Activated T-cell treated with anti-CD3 and anti-CD28 coated beads, Interleukin-2, amount 50 U/mL, for 4 hours (primary cell): ENCODE results near the gene DDX46. TPM values are rescaled to one million over a fixed set of nuclear protein-coding genes. Genes with fewer than 3 reads are reported as not detected.
"Not testable (repeated sequence)": the region's sequence is repeated elsewhere in the genome, so short reads cannot be mapped to it uniquely, and the experiment has no call there.

Experiments used
- ATAC-seq, 2 donors: fragments of 200-7000 bp; cut with Tn5 transposase; one replicate each; pipeline ENCODE4 v1.10.0; 2021
- DNase-seq: peaks from one replicate; pipeline ENCODE4 v3.0.0-alpha.2; 2020
- H3K27me3 Mint-ChIP-seq: one replicate; pipeline ENCODE4 v1.8.0; 2021; ENCODE audit warnings: low read depth, mixed read lengths
- H3K36me3 Mint-ChIP-seq: one replicate; pipeline ENCODE4 v1.8.0; 2022; ENCODE audit warnings: mixed read lengths; ENCODE audit not compliant: insufficient read depth
- H3K4me1 Mint-ChIP-seq: one replicate; pipeline ENCODE4 v1.8.0; 2021; ENCODE audit warnings: low read depth, mixed read lengths
- H3K4me3 Mint-ChIP-seq: one replicate; pipeline ENCODE4 v1.8.0; 2021; ENCODE audit warnings: mild to moderate bottlenecking, moderate library complexity, mixed read lengths
- H3K9me3 Mint-ChIP-seq: one replicate; pipeline ENCODE4 v1.8.0; 2021; ENCODE audit warnings: mixed read lengths
- total RNA-seq, 3 donors: library from RNA; stranded (reverse); gene quantifications; one replicate each; pipeline ENCODE4 v1.2.1, GENCODE V29; 2021

DDX46 gene
- 10 to 100 TPM; 70.9 to 80.8 (median 72.2) TPM for total RNA-seq

- Mint-ChIP-seq H3K27me3 (no peaks in the 10 kb centered on the region), H3K4me3 (peak within 1 kb of the TSS; percentile 100), H3K9me3 (no peaks in the 10 kb centered on the region), H3K36me3 (peaks cover under 1% of the 10 kb centered on the region), H3K4me1 (peaks cover 34% of the 10 kb centered on the region)
- DNase-seq (peak; percentile 89), ATAC-seq (peak; percentile 99)
Observed at GRCh38 chr5:134758504-134759341, at the start of gene DDX46. Gene DDX46 (plus strand): TSS chr5:134758779. CDS start chr5:134758939, 160 bp downstream.

- Mint-ChIP-seq H3K36me3 (peaks cover 27% of the 10 kb centered on the region), H3K9me3 (no peaks in the 10 kb centered on the region), H3K4me1 (no peaks in the 10 kb centered on the region), H3K27me3 (no peaks in the 10 kb centered on the region), H3K4me3 (no peak overlapping the region)
- no peak for ATAC-seq
- DNase-seq, result no peak
Observed at GRCh38 chr5:134714120-134714519, 44.5 kb upstream of the DDX46 start.

GRCh38 chr5:134714541-134714940, 44.0 kb upstream of the DDX46 start:
- Mint-ChIP-seq H3K36me3 (peaks cover 27% of the 10 kb centered on the region), H3K9me3 (no peaks in the 10 kb centered on the region), H3K27me3 (no peaks in the 10 kb centered on the region), H3K4me3 (no peak overlapping the region), H3K4me1 (no peaks in the 10 kb centered on the region)
- DNase-seq (no peak), ATAC-seq (no peak)

GRCh38 chr5:134715466-134715865, 43.1 kb upstream of the DDX46 start:
- ATAC-seq, result not testable (repeated sequence)
- peaks cover 25% of the 10 kb centered on the region for H3K36me3 Mint-ChIP-seq

GRCh38 chr5:134724872-134725271, 33.7 kb upstream of the DDX46 start:
- peaks cover 9% of the 10 kb centered on the region for H3K36me3 Mint-ChIP-seq
- no peaks in the 10 kb centered on the region for H3K9me3 Mint-ChIP-seq
- H3K4me1 Mint-ChIP-seq, result no peaks in the 10 kb centered on the region
- ATAC-seq (no peak), DNase-seq (no peak)
- H3K4me3 Mint-ChIP-seq, result no peak overlapping the region
- H3K27me3 Mint-ChIP-seq, result no peaks in the 10 kb centered on the region

More at GRCh38 chr5:134715466-134715865, 43.1 kb upstream of the DDX46 start:
- not testable (repeated sequence) for H3K27me3 Mint-ChIP-seq, H3K9me3 Mint-ChIP-seq, H3K4me1 Mint-ChIP-seq, DNase-seq, H3K4me3 Mint-ChIP-seq

- Mint-ChIP-seq H3K4me1 (peaks cover 1% of the 10 kb centered on the region), H3K36me3 (no peaks in the 10 kb centered on the region), H3K27me3 (no peaks in the 10 kb centered on the region), H3K4me3 (no peak overlapping the region), H3K9me3 (no peaks in the 10 kb centered on the region)
- ATAC-seq (no peak), DNase-seq (no peak)
Observed at GRCh38 chr5:134732819-134733218, 25.8 kb upstream of the DDX46 start.

- no peaks in the 10 kb centered on the region for H3K9me3 Mint-ChIP-seq
- H3K36me3 Mint-ChIP-seq, result no peaks in the 10 kb centered on the region
- H3K4me3 Mint-ChIP-seq, result no peak overlapping the region
- DNase-seq, result no peak
- H3K27me3 Mint-ChIP-seq, result no peaks in the 10 kb centered on the region
- ATAC-seq, result no peak
- H3K4me1 Mint-ChIP-seq, result peaks cover 9% of the 10 kb centered on the region
Observed at GRCh38 chr5:134735243-134735642, 23.3 kb upstream of the DDX46 start.

- Mint-ChIP-seq H3K4me1 (peaks cover 19% of the 10 kb centered on the region), H3K27me3 (no peaks in the 10 kb centered on the region), H3K4me3 (no peak overlapping the region), H3K36me3 (peaks cover 3% of the 10 kb centered on the region), H3K9me3 (no peaks in the 10 kb centered on the region)
- no peak for ATAC-seq
- DNase-seq, result no peak
Observed at GRCh38 chr5:134736173-134736812, 22.3 kb upstream of the DDX46 start.

- Mint-ChIP-seq H3K27me3 (no peaks in the 10 kb centered on the region), H3K9me3 (no peaks in the 10 kb centered on the region)
- peak; percentile 95 to 97 for ATAC-seq
Observed at GRCh38 chr5:134738133-134738962, 20.2 kb upstream of the DDX46 start, which contains the start of gene CAMLG. Gene CAMLG (plus strand): TSS chr5:134738548. CDS start chr5:134738621, 73 bp downstream.

GRCh38 chr5:134738963-134739661, 19.5 kb upstream of the DDX46 start:
- ATAC-seq (peak; percentile 21 to 36), DNase-seq (peak; percentile 15)
- H3K36me3 Mint-ChIP-seq, result peaks cover 6% of the 10 kb centered on the region
- H3K9me3 Mint-ChIP-seq, result no peaks in the 10 kb centered on the region
- no peaks in the 10 kb centered on the region for H3K27me3 Mint-ChIP-seq
- peak overlapping the region; percentile 98 for H3K4me3 Mint-ChIP-seq
- H3K4me1 Mint-ChIP-seq, result peaks cover 26% of the 10 kb centered on the region

More at GRCh38 chr5:134738133-134738962, 20.2 kb upstream of the DDX46 start, which contains the start of gene CAMLG:
- DNase-seq, result peak; percentile 96
- Mint-ChIP-seq H3K36me3 (peaks cover 6% of the 10 kb centered on the region), H3K4me1 (peaks cover 26% of the 10 kb centered on the region), H3K4me3 (peak within 1 kb of the TSS; percentile 98)

- ATAC-seq, result no peak
- H3K4me1 Mint-ChIP-seq, result peaks cover 26% of the 10 kb centered on the region
- no peak overlapping the region for H3K4me3 Mint-ChIP-seq
- no peaks in the 10 kb centered on the region for H3K27me3 Mint-ChIP-seq
- no peaks in the 10 kb centered on the region for H3K9me3 Mint-ChIP-seq
- H3K36me3 Mint-ChIP-seq, result peaks cover 6% of the 10 kb centered on the region
- DNase-seq, result no peak
Observed at GRCh38 chr5:134741052-134741451, 17.5 kb upstream of the DDX46 start.

GRCh38 chr5:134742134-134742533, 16.4 kb upstream of the DDX46 start:
- no peak for DNase-seq
- Mint-ChIP-seq H3K4me1 (peaks cover 26% of the 10 kb centered on the region), H3K27me3 (no peaks in the 10 kb centered on the region), H3K4me3 (no peak overlapping the region), H3K36me3 (peaks cover 6% of the 10 kb centered on the region), H3K9me3 (no peaks in the 10 kb centered on the region)
- no peak for ATAC-seq

- no peaks in the 10 kb centered on the region for H3K27me3 Mint-ChIP-seq
- H3K9me3 Mint-ChIP-seq, result no peaks in the 10 kb centered on the region
- DNase-seq, result no peak
- no peaks in the 10 kb centered on the region for H3K36me3 Mint-ChIP-seq
- no peak for ATAC-seq
- no peak overlapping the region for H3K4me3 Mint-ChIP-seq
- no peaks in the 10 kb centered on the region for H3K4me1 Mint-ChIP-seq
Observed at GRCh38 chr5:134749415-134749814, 9.2 kb upstream of the DDX46 start.

- H3K9me3 Mint-ChIP-seq, result no peaks in the 10 kb centered on the region
- ATAC-seq (no peak), DNase-seq (no peak)
- no peaks in the 10 kb centered on the region for H3K27me3 Mint-ChIP-seq
- H3K36me3 Mint-ChIP-seq, result no peaks in the 10 kb centered on the region
- H3K4me3 Mint-ChIP-seq, result peak overlapping the region; percentile 100
- H3K4me1 Mint-ChIP-seq, result peaks cover 32% of the 10 kb centered on the region
Observed at GRCh38 chr5:134758176-134758503, 439 bp upstream of the DDX46 start.
